K562 (cell line): Measurements from ENCODE around the gene HOXB5. TPM values are rescaled to one million over a fixed set of nuclear protein-coding genes. Genes with fewer than 3 reads are reported as not detected.

ENCODE experiments used
- BCLAF1 ChIP-seq, 2 experiments: fragments of 450-650 bp in 1 of 2; IDR thresholded peaks; 2 replicates each; pipeline ENCODE4 v1.6.1; 2011 to 2017; ENCODE audit warnings: low read depth in 2 of 2, antibody characterized with exemption in 1 of 2, borderline replicate concordance in 1 of 2, low read length in 1 of 2, mild to moderate bottlenecking in 1 of 2, mixed read lengths in 1 of 2; ENCODE audit not compliant: control insufficient read depth in 1 of 2
- BCOR ChIP-seq: fragments of 450-650 bp; IDR thresholded peaks from 2 replicates; pipeline ENCODE4 v1.6.1; 2016
- BRD4 ChIP-seq: fragments of 200-600 bp; sonication (generic); IDR thresholded peaks from 2 replicates; pipeline ENCODE4 v1.6.1; 2017; ENCODE audit warnings: inconsistent platforms
- CC2D1A ChIP-seq: fragments of 450-650 bp; IDR thresholded peaks from 2 replicates; pipeline ENCODE4 v1.6.1; 2017; ENCODE audit warnings: mild to moderate bottlenecking
- DNMT1 ChIP-seq: fragments of 450-650 bp; IDR thresholded peaks from 2 replicates; pipeline ENCODE4 v1.6.1; 2016; ENCODE audit warnings: antibody characterized with exemption, mild to moderate bottlenecking
- ELF4 ChIP-seq: fragments of 450-650 bp; formaldehyde crosslinking; IDR thresholded peaks from 2 replicates; pipeline ENCODE4 v1.4.0; 2022; ENCODE audit warnings: missing genetic modification characterization
- ETV5 ChIP-seq: sonication (generic); formaldehyde crosslinking; IDR thresholded peaks from 2 replicates; pipeline ENCODE4 v1.4.0; 2020; ENCODE audit warnings: low read depth, mild to moderate bottlenecking, missing genetic modification reagents
- EWSR1 ChIP-seq: fragments of 450-650 bp; IDR thresholded peaks from 2 replicates; pipeline ENCODE4 v1.6.1; 2018; ENCODE audit warnings: borderline replicate concordance, mild to moderate bottlenecking, low read depth, moderate library complexity; ENCODE audit not compliant: partially characterized antibody
- FOXK1 ChIP-seq: sonication (generic); formaldehyde crosslinking; IDR thresholded peaks from 2 replicates; pipeline ENCODE4 v1.8.0; 2022; ENCODE audit warnings: missing genetic modification reagents, mild to moderate bottlenecking, borderline replicate concordance
- LARP7 ChIP-seq: fragments of 450-650 bp; IDR thresholded peaks from 2 replicates; pipeline ENCODE4 v1.6.1; 2016
- MITF ChIP-seq: IDR thresholded peaks from 2 replicates; pipeline ENCODE4 v1.6.1; 2014; ENCODE audit warnings: antibody characterized with exemption
- PRMT5 ChIP-seq: sonication (generic); formaldehyde crosslinking; IDR thresholded peaks from 2 replicates; pipeline ENCODE4 v1.5.0; 2020; ENCODE audit warnings: missing genetic modification reagents
- PTRF ChIP-seq: fragments of 450-650 bp; IDR thresholded peaks from 2 replicates; pipeline ENCODE4 v1.6.1; 2016; ENCODE audit warnings: mild to moderate bottlenecking, missing genetic modification characterization, missing compliant biosample characterization
- RB1 ChIP-seq: fragments of 450-650 bp; IDR thresholded peaks from 2 replicates; pipeline ENCODE4 v1.6.1; 2017; ENCODE audit warnings: low read depth, mild to moderate bottlenecking
- RBBP5 ChIP-seq: fragments of 200-600 bp; sonication (generic); IDR thresholded peaks from 2 replicates; pipeline ENCODE4 v1.6.1; 2012; ENCODE audit warnings: borderline replicate concordance, mild to moderate bottlenecking, low read length, control low read depth, inconsistent platforms; ENCODE audit not compliant: insufficient read depth, poor library complexity, severe bottlenecking
- SMARCC2 ChIP-seq: fragments of 450-650 bp; IDR thresholded peaks from 2 replicates; pipeline ENCODE4 v1.6.1; 2017; ENCODE audit warnings: antibody characterized with exemption, moderate library complexity, mild to moderate bottlenecking, low read depth
- SMC3 ChIP-seq: conservative IDR thresholded peaks from 2 replicates; pipeline ENCODE4 v1.6.1; 2011; ENCODE audit warnings: low read depth, low read length, improper control_type of control experiment; ENCODE audit not compliant: insufficient read depth
- TRIM28 ChIP-seq: fragments of 450-650 bp; IDR thresholded peaks from 2 replicates; pipeline ENCODE4 v1.6.1; 2017
- ZBTB34 ChIP-seq: fragments of 250-450 bp; sonication (Bioruptor Pico); IDR thresholded peaks from 2 replicates; pipeline ENCODE4 v1.8.0; 2021; ENCODE audit warnings: mild to moderate bottlenecking, moderate library complexity
- ZKSCAN1 ChIP-seq: fragments of 150-350 bp; IDR thresholded peaks from 2 replicates; pipeline ENCODE4 v1.6.1; 2016; ENCODE audit warnings: low read depth, low read length
- ZNF133 ChIP-seq: fragments of 250-450 bp; sonication (Bioruptor Pico); IDR thresholded peaks from 2 replicates; pipeline ENCODE4 v1.4.0; 2020; ENCODE audit warnings: mild to moderate bottlenecking
- ZNF253 ChIP-seq: fragments of 250-450 bp; sonication (Bioruptor Pico); conservative IDR thresholded peaks from 2 replicates; pipeline ENCODE4 v1.6.1; 2021; ENCODE audit warnings: mild to moderate bottlenecking
- ZNF274 ChIP-seq: IDR thresholded peaks from 2 replicates; pipeline ENCODE4 v1.6.1; 2011; ENCODE audit warnings: low read depth, mild to moderate bottlenecking, low read length, moderate library complexity, borderline replicate concordance
- ZNF79 ChIP-seq: fragments of 250-450 bp; sonication (Bioruptor Pico); IDR thresholded peaks from 2 replicates; pipeline ENCODE4 v1.4.0; 2020; ENCODE audit warnings: low read depth, mild to moderate bottlenecking, moderate library complexity
- polyA plus RNA-seq, 8 experiments: library from polyadenylated mRNA; depleted of rRNA in 4 of 8; stranded (reverse) in 5 of 8; unstranded in 3 of 8; fragments of >200 nt; fragmentation: Nextera tagmentation in 2 of 8; fragmentation: Illumina TruSeq in 1 of 8; extraction: Ambion mirVana in 2 of 8; extraction: Trizol in 1 of 8; gene quantifications; 2 replicates each; pipeline versions ENCODE4 v1.2.1 to v1.2.3, GENCODE V29; 2011 to 2014; ENCODE audit warnings: inconsistent platforms in 1 of 8, missing spikeins in 1 of 8
- total RNA-seq, 7 experiments: library from RNA; depleted of rRNA in 6 of 7; stranded (reverse); fragments of >200 nt in 6 of 7; fragmentation: Illumina TruSeq in 2 of 7; extraction: Trizol in 2 of 7; gene quantifications; 2 replicates each; pipeline versions ENCODE4 v1.2.1 to v1.2.3, GENCODE V29; 2011 to 2021; ENCODE audit warnings: low replicate concordance in 1 of 7

HOXB5 gene
- total and polyA plus RNA-seq, 9 of the 15 experiments (the other 6 are each of a cell fraction or from before 2014, with no cell fraction given), result 0.24 to 2.7 (median 0.65) TPM

- TF ChIP-seq EWSR1 (no peak), BCLAF1 (IDR thresholded peaks at IDR 0.05; ENCODE audit: borderline replicate concordance in 1 of 2, control insufficient read depth in 1 of 2, low read depth in 2 of 2, low read length in 1 of 2) (no peak; a peak in 1 of 4 replicates), ZNF253 (CRISPR knock-in tag) (no peak), PTRF (tag) (no peak), DNMT1 (no peak), ZNF133 (no peak), RBBP5 (no peak), FOXK1 (CRISPR knock-in tag) (no peak), ZKSCAN1 (no peak; the same call in 1 of the 2 replicates), MITF (no peak; the same call in 1 of the 2 replicates), LARP7 (no peak), RB1 (peak; percentile 23; the same call in 1 of the 2 replicates), BCOR (peak; percentile 39; the same call in 1 of the 2 replicates), BRD4 (no peak), ZNF274 (no peak), SMC3 (no peak), TRIM28 (no peak), PRMT5 (CRISPR knock-in tag) (no peak), CC2D1A (peak; percentile 72; the same call in 1 of the 2 replicates), ETV5 (CRISPR knock-in tag) (peak; percentile 89), ZBTB34 (CRISPR knock-in tag) (no peak), ELF4 (no peak; the same call in 1 of the 2 replicates), ZNF79 (CRISPR knock-in tag) (no peak), SMARCC2 (no peak)
Measured at GRCh38 chr17:48626245-48627117, 32.9 kb upstream of the HOXB5 start, which contains the start of gene HOXB9 (continued).
